ENCODE measurements around the gene SDR42E2. TPM values are rescaled to one million over a fixed set of nuclear protein-coding genes. Genes with fewer than 3 reads are reported as not detected.

Gene SDR42E2
- total and polyA plus RNA-seq, 7 experiments from 2014 or later: 0.07 to 1.6 (median 0.81) TPM; not detected in 1

GRCh38 chr16:22235839-22236745 is 73.8 kb downstream of the SDR42E2 start:
- H3K4me1 Mint-ChIP-seq: peaks cover 14 to 33% (median 27%) of the 10 kb centered on the region in 7 donors
- H3K9me3 ChIP-seq (ENCODE audit: control insufficient read depth in 2 of 3, low read length in 3 of 3): no peaks in the 10 kb centered on the region
- no peaks in the 10 kb centered on the region for H3K27me3 Mint-ChIP-seq
- no peak overlapping the region for H3K4me3 ChIP-seq (ENCODE audit: low read length)
- ChIA-PET CTCF (no interaction called here), POLR2A (no interaction called here)
- H3K9me3 Mint-ChIP-seq: no peaks in the 10 kb centered on the region
- H3K36me3 Mint-ChIP-seq: peaks cover 0 to 20% (median 3%) of the 10 kb centered on the region in 5 donors
- H3K27ac ChIP-seq (ENCODE audit: low read depth, low read length): no peak overlapping the region
- no peaks in the 10 kb centered on the region for H3K36me3 ChIP-seq (ENCODE audit: control insufficient read depth in 2 of 3, insufficient read depth in 3 of 3, low read length in 3 of 3)
- peak overlapping the region in 2 of 9 donors; percentile 22 to 72 for H3K27ac Mint-ChIP-seq
- no peak for ATAC-seq
- H3K4me1 ChIP-seq (ENCODE audit: control insufficient read depth in 2 of 2, insufficient read depth in 2 of 2, low read length in 2 of 2): peaks cover 12 to 21% of the 10 kb centered on the region in 2 donors
- H3K4me3 Mint-ChIP-seq: no peak overlapping the region
- DNase-seq: no peak
- intact Hi-C loops (cut with micrococcal nuclease): no loop called here
- no peaks in the 10 kb centered on the region for H3K27me3 ChIP-seq (ENCODE audit: control insufficient read depth in 2 of 2, insufficient read depth in 2 of 2, low read length in 2 of 2)

- H3K27ac Mint-ChIP-seq: peak overlapping the region in 8 of 9 donors; percentile 69 to 87 (median 76)
- H3K36me3 Mint-ChIP-seq: peaks cover 0 to 15% (median 0%) of the 10 kb centered on the region in 5 donors
- peaks cover 18 to 42% (median 33%) of the 10 kb centered on the region in 7 donors for H3K4me1 Mint-ChIP-seq
These were observed 77.0 kb downstream of the SDR42E2 start for GRCh38 chr16:22239131-22239805.

GRCh38 chr16:22240023-22240710 is 77.9 kb downstream of the SDR42E2 start:
- H3K36me3 Mint-ChIP-seq: peaks cover 0 to 13% (median 0%) of the 10 kb centered on the region in 5 donors
- no peaks in the 10 kb centered on the region for H3K9me3 ChIP-seq (ENCODE audit: control insufficient read depth in 2 of 3, low read length in 3 of 3)
- peak overlapping the region; percentile 12 to 95 (median 77) for H3K27ac Mint-ChIP-seq
- H3K27me3 Mint-ChIP-seq: no peaks in the 10 kb centered on the region
- no peaks in the 10 kb centered on the region for H3K27me3 ChIP-seq (ENCODE audit: control insufficient read depth in 2 of 2, insufficient read depth in 2 of 2, low read length in 2 of 2)
- peaks cover 0 to 5% (median 0%) of the 10 kb centered on the region in 3 experiments for H3K36me3 ChIP-seq (ENCODE audit: control insufficient read depth in 2 of 3, insufficient read depth in 3 of 3, low read length in 3 of 3)
- CTCF ChIA-PET: no interaction called here
- no peak for ATAC-seq
- H3K4me3 ChIP-seq (ENCODE audit: low read length): no peak overlapping the region
- no peak overlapping the region for H3K27ac ChIP-seq (ENCODE audit: low read depth, low read length)
- H3K9me3 Mint-ChIP-seq: no peaks in the 10 kb centered on the region
- POLR2A ChIA-PET: interaction anchor here (1.1 to 1.5 kb wide), 2 partner anchors 19 to 45 kb away, joined by 3 to 5 read pairs; no protein-coding TSS in a partner anchor
- peaks cover 18 to 39% (median 33%) of the 10 kb centered on the region in 7 donors for H3K4me1 Mint-ChIP-seq
- DNase-seq: no peak
- peaks cover 12 to 30% of the 10 kb centered on the region in 2 donors for H3K4me1 ChIP-seq (ENCODE audit: control insufficient read depth in 2 of 2, insufficient read depth in 2 of 2, low read length in 2 of 2)
- peak overlapping the region in 4 of 10 donors; percentile 18 to 35 (median 22) for H3K4me3 Mint-ChIP-seq
- intact Hi-C loops (cut with micrococcal nuclease): loop anchor here (2.0 kb wide), 2 partner anchors 49 to 57 kb away; partner anchors contain the start of gene POLR3E (in 1 of the 2)

More at GRCh38 chr16:22239131-22239805, 77.0 kb downstream of the SDR42E2 start:
- Histone ChIP-seq H3K4me1 (ENCODE audit: control insufficient read depth in 2 of 2, insufficient read depth in 2 of 2, low read length in 2 of 2) (peaks cover 12 to 30% of the 10 kb centered on the region in 2 donors), H3K4me3 (ENCODE audit: low read length) (no peak overlapping the region), H3K27ac (ENCODE audit: low read depth, low read length) (no peak overlapping the region), H3K9me3 (ENCODE audit: control insufficient read depth in 2 of 3, low read length in 3 of 3) (no peaks in the 10 kb centered on the region), H3K27me3 (ENCODE audit: control insufficient read depth in 2 of 2, insufficient read depth in 2 of 2, low read length in 2 of 2) (no peaks in the 10 kb centered on the region), H3K36me3 (ENCODE audit: control insufficient read depth in 2 of 3, insufficient read depth in 3 of 3, low read length in 3 of 3) (peaks cover 0 to under 1% (median 0%) of the 10 kb centered on the region in 3 experiments)
- intact Hi-C loops (cut with micrococcal nuclease): no loop called here
- ChIA-PET CTCF (interaction anchor here (0.5 to 0.8 kb wide), 2 partner anchors 28 to 188 kb away, joined by 3 read pairs; no protein-coding TSS in a partner anchor), POLR2A (interaction anchor here (1.3 to 1.5 kb wide), 2 partner anchors 18 to 22 kb away, joined by 3 to 5 read pairs; no protein-coding TSS in a partner anchor)
- Mint-ChIP-seq H3K9me3 (no peaks in the 10 kb centered on the region), H3K27me3 (no peaks in the 10 kb centered on the region), H3K4me3 (peak overlapping the region in 4 of 10 donors; percentile 18 to 56 (median 40))
- no peak for ATAC-seq
- DNase-seq: no peak

Other genes with a start within 250 kb of the SDR42E2 start
- 100 to 1,000 TPM; 158 to 227 (median 180) TPM for gene UQCRC2, start 209.1 kb upstream of the SDR42E2 start, total RNA-seq
- gene UQCRC2, start 209.1 kb upstream of the SDR42E2 start, polyA plus RNA-seq: 100 to 1,000 TPM; 176 to 188 TPM
- not detected for gene PDZD9, start 161.4 kb upstream of the SDR42E2 start, total RNA-seq
- under 1 TPM in 1 of 2 donors, not detected in 1; 0.36 TPM for gene PDZD9, start 161.4 kb upstream of the SDR42E2 start, polyA plus RNA-seq
- gene MOSMO, start 154.4 kb upstream of the SDR42E2 start, total RNA-seq: 10 to 100 TPM in 3 of 5 experiments, 1 to 10 TPM in 2; 8.5 to 24.0 (median 13.5) TPM
- 1 to 10 TPM; 2.8 to 3.4 TPM for gene MOSMO, start 154.4 kb upstream of the SDR42E2 start, polyA plus RNA-seq
- under 1 TPM; 0.19 to 0.84 (median 0.32) TPM for gene VWA3A, start 70.0 kb upstream of the SDR42E2 start, total RNA-seq
- gene VWA3A, start 70.0 kb upstream of the SDR42E2 start, polyA plus RNA-seq: not detected
- 10 to 100 TPM; 15.3 to 27.9 (median 21.8) TPM for gene EEF2K, start 43.8 kb downstream of the SDR42E2 start, total RNA-seq
- gene EEF2K, start 43.8 kb downstream of the SDR42E2 start, polyA plus RNA-seq: 1 to 10 TPM; 1.9 to 3.1 TPM
- 100 to 1,000 TPM in 4 of 5 experiments, 10 to 100 TPM in 1; 60.1 to 232 (median 112) TPM for gene POLR3E, start 134.9 kb downstream of the SDR42E2 start, total RNA-seq
- 10 to 100 TPM; 11.8 to 19.2 TPM for gene POLR3E, start 134.9 kb downstream of the SDR42E2 start, polyA plus RNA-seq
- 10 to 100 TPM; 28.7 to 91.9 (median 65.6) TPM for gene CDR2, start 212.1 kb downstream of the SDR42E2 start, total RNA-seq
- 100 to 1,000 TPM in 1 of 2 donors, 10 to 100 TPM in 1; 66.0 to 115 TPM for gene CDR2, start 212.1 kb downstream of the SDR42E2 start, polyA plus RNA-seq